Activated CD4-positive, alpha-beta T cell treated with anti-CD3 and anti-CD28 coated beads for 36 hours (primary cell): ENCODE measurements around the gene CFAP61. TPM values are rescaled to one million over a fixed set of nuclear protein-coding genes. Genes with fewer than 3 reads are reported as not detected.

Experiments
- ATAC-seq: fragments of 200-7000 bp; cut with Tn5 transposase; one replicate; pipeline ENCODE4 v1.10.0; 2021; ENCODE audit warnings: mild to moderate bottlenecking, moderate library complexity
- CTCF ChIA-PET: fragments of 350-600 bp; sonication (Branson Sonifier 250); formaldehyde crosslinking; loops from one replicate; lab custom pipeline; 2021; ENCODE audit warnings: antibody characterized with exemption; lab: Charles Lee
- POLR2A ChIA-PET: fragments of 350-600 bp; sonication (Branson Sonifier 250); formaldehyde crosslinking; loops from one replicate; lab custom pipeline; 2021; ENCODE audit warnings: antibody characterized with exemption, inconsistent platforms; lab: Charles Lee
- DNase-seq: peaks from one replicate; pipeline ENCODE4 v3.0.0-alpha.2; 2020
- H3K27ac Mint-ChIP-seq: one replicate; pipeline ENCODE4 v1.8.0; 2021; ENCODE audit warnings: mixed read lengths
- H3K27me3 Mint-ChIP-seq: one replicate; pipeline ENCODE4 v1.8.0; 2021; ENCODE audit warnings: mixed read lengths
- H3K36me3 Mint-ChIP-seq: one replicate; pipeline ENCODE4 v1.8.0; 2021; ENCODE audit warnings: low read depth, mixed read lengths
- H3K4me1 Mint-ChIP-seq: one replicate; pipeline ENCODE4 v1.8.0; 2021; ENCODE audit warnings: mixed read lengths
- H3K4me3 Mint-ChIP-seq: one replicate; pipeline ENCODE4 v1.8.0; 2021; ENCODE audit warnings: mild to moderate bottlenecking, moderate library complexity, mixed read lengths
- H3K9me3 Mint-ChIP-seq: one replicate; pipeline ENCODE4 v1.8.0; 2021; ENCODE audit warnings: low read depth, mixed read lengths
- intact Hi-C, 2 experiments: fragments of 100-400 bp; cut with DNase I in 1 of 2; cut with micrococcal nuclease in 1 of 2; formaldehyde crosslinking; loops; one replicate each; pipeline versions ENCODE4 v1.14.2 to v1.15.1; 2022 to 2024; cut with DNase I, micrococcal nuclease
- total RNA-seq, 2 experiments: library from RNA; stranded (reverse); gene quantifications; one replicate each; pipeline ENCODE4 v1.2.3, GENCODE V29; 2021

CFAP61 gene
- total RNA-seq, 2 experiments from 2014 or later = 0.39 to 0.51 TPM

GRCh38 chr20:20174089-20174835 lies 121.9 kb downstream of the CFAP61 start:
- CTCF ChIA-PET = no interaction called here
- intact Hi-C loops = no loop called here
- DNase-seq = no peak

GRCh38 chr20:20181322-20181721 lies 129.0 kb downstream of the CFAP61 start:
- intact Hi-C loops = loop anchor here in 1 of 2 experiments (10.0 kb wide), 1 partner anchor 383 kb away; no protein-coding TSS in a partner anchor
- no peaks in the 10 kb centered on the region for H3K4me1 Mint-ChIP-seq
- ATAC-seq (no peak), DNase-seq (no peak)
- H3K4me3 Mint-ChIP-seq = no peak overlapping the region
- no peaks in the 10 kb centered on the region for H3K36me3 Mint-ChIP-seq
- ChIA-PET CTCF (interaction anchor here (1.0 kb wide), 1 partner anchor 189 kb away, joined by 3 read pairs; no protein-coding TSS in a partner anchor), POLR2A (no interaction called here)
- H3K27ac Mint-ChIP-seq = no peak overlapping the region
- H3K27me3 Mint-ChIP-seq = peaks cover 8% of the 10 kb centered on the region
- peaks cover 3% of the 10 kb centered on the region for H3K9me3 Mint-ChIP-seq

More at GRCh38 chr20:20174089-20174835, 121.9 kb downstream of the CFAP61 start:
- ATAC-seq = no peak
- POLR2A ChIA-PET = no interaction called here
- Mint-ChIP-seq H3K27ac (no peak overlapping the region), H3K27me3 (peaks cover 2% of the 10 kb centered on the region), H3K9me3 (peaks cover 1% of the 10 kb centered on the region), H3K36me3 (no peaks in the 10 kb centered on the region), H3K4me1 (no peaks in the 10 kb centered on the region), H3K4me3 (no peak overlapping the region)

GRCh38 chr20:20184149-20184548 lies 131.8 kb downstream of the CFAP61 start:
- Mint-ChIP-seq H3K27ac (no peak overlapping the region), H3K4me3 (no peak overlapping the region), H3K9me3 (peaks cover 3% of the 10 kb centered on the region), H3K36me3 (no peaks in the 10 kb centered on the region), H3K4me1 (no peaks in the 10 kb centered on the region), H3K27me3 (peaks cover 7% of the 10 kb centered on the region)
- POLR2A ChIA-PET = no interaction called here
- intact Hi-C loops = loop anchor here (1.0 to 10.0 kb wide), 2 partner anchors 381 to 384 kb away; no protein-coding TSS in a partner anchor
- ATAC-seq (no peak), DNase-seq (peak; percentile 45)
- CTCF ChIA-PET = interaction anchor here (0.6 to 1.2 kb wide), 8 partner anchors 33 to 412 kb away, joined by 3 to 5 read pairs (median 4); no protein-coding TSS in a partner anchor

GRCh38 chr20:20184706-20185105 lies 132.4 kb downstream of the CFAP61 start:
- intact Hi-C loops = loop anchor here (1.0 to 10.0 kb wide), 2 partner anchors 380 to 384 kb away; no protein-coding TSS in a partner anchor
- ATAC-seq (no peak), DNase-seq (no peak)
- Mint-ChIP-seq H3K9me3 (peaks cover 3% of the 10 kb centered on the region), H3K27me3 (peaks cover 7% of the 10 kb centered on the region), H3K4me3 (no peak overlapping the region), H3K27ac (no peak overlapping the region), H3K4me1 (no peaks in the 10 kb centered on the region), H3K36me3 (no peaks in the 10 kb centered on the region)
- POLR2A ChIA-PET = no interaction called here
- CTCF ChIA-PET = no interaction called here

GRCh38 chr20:20188647-20189046 lies 136.3 kb downstream of the CFAP61 start:
- no peaks in the 10 kb centered on the region for H3K36me3 Mint-ChIP-seq
- ChIA-PET CTCF (no interaction called here), POLR2A (no interaction called here)
- DNase-seq (no peak), ATAC-seq (no peak)
- intact Hi-C loops = loop anchor here in 1 of 2 experiments (10.0 kb wide), 1 partner anchor 376 kb away; no protein-coding TSS in a partner anchor
- no peak overlapping the region for H3K27ac Mint-ChIP-seq
- no peaks in the 10 kb centered on the region for H3K4me1 Mint-ChIP-seq
- H3K4me3 Mint-ChIP-seq = no peak overlapping the region
- H3K9me3 Mint-ChIP-seq = no peaks in the 10 kb centered on the region
- H3K27me3 Mint-ChIP-seq = peaks cover 2% of the 10 kb centered on the region

- no peaks in the 10 kb centered on the region for H3K36me3 Mint-ChIP-seq
- H3K4me1 Mint-ChIP-seq = no peaks in the 10 kb centered on the region
- intact Hi-C loops = loop anchor here in 1 of 2 experiments (5.0 kb wide), 1 partner anchor 40 kb away; no protein-coding TSS in a partner anchor
- DNase-seq (no peak), ATAC-seq (no peak)
- CTCF ChIA-PET = interaction anchor here (0.7 to 1.0 kb wide), 2 partner anchors 30 to 62 kb away, joined by 3 read pairs; no protein-coding TSS in a partner anchor
- no peak overlapping the region for H3K4me3 Mint-ChIP-seq
- H3K27ac Mint-ChIP-seq = no peak overlapping the region
- H3K27me3 Mint-ChIP-seq = peaks cover 8% of the 10 kb centered on the region
- H3K9me3 Mint-ChIP-seq = no peaks in the 10 kb centered on the region
- POLR2A ChIA-PET = no interaction called here
These were observed 140.0 kb downstream of the CFAP61 start for GRCh38 chr20:20192366-20192765.

DNA sequence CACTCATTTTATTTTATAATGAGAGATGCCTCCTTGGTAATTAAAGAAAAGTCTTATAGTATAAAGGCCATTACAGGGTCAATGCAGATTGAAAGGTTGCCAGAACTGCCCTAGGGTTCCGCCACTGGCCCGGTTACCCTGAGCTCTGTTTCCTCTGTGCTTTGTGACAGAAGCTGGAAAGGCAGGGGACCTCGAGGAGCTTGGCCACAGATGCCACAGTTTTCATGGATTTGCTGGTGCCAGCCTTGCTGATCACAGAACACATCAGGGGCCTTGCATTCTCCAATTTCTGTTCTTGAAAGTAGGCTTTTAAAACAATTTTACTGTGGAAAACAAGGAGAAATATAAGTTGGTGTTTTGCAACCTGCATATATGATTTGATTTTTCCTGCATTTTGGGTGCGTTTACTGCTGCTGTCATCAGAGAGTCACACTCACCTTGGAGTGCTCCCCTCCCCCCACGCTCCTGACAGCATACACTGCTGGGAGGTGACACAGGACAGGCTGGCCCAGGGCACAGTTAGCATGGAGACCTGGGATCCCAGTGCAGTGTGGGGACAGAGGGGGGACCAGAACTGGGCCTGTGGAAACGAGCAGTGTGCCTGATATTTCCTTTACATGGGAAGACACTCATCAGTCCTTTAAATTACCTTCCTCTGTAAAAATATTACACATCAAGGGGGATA lies 142.8 kb downstream of the CFAP61 start:
- H3K36me3 Mint-ChIP-seq = no peaks in the 10 kb centered on the region
- no peak overlapping the region for H3K27ac Mint-ChIP-seq
- H3K4me1 Mint-ChIP-seq = no peaks in the 10 kb centered on the region
- intact Hi-C loops = no loop called here
- POLR2A ChIA-PET = no interaction called here
- peaks cover 16% of the 10 kb centered on the region for H3K27me3 Mint-ChIP-seq
- no peak for DNase-seq
- CTCF ChIA-PET = no interaction called here
- H3K9me3 Mint-ChIP-seq = no peaks in the 10 kb centered on the region
- no peak overlapping the region for H3K4me3 Mint-ChIP-seq
- ATAC-seq = no peak

GRCh38 chr20:20196610-20197009 lies 144.3 kb downstream of the CFAP61 start:
- no peak for ATAC-seq
- Mint-ChIP-seq H3K27ac (no peak overlapping the region), H3K4me1 (no peaks in the 10 kb centered on the region), H3K27me3 (peaks cover 16% of the 10 kb centered on the region), H3K36me3 (no peaks in the 10 kb centered on the region), H3K9me3 (no peaks in the 10 kb centered on the region), H3K4me3 (no peak overlapping the region)
- ChIA-PET POLR2A (no interaction called here), CTCF (no interaction called here)
- intact Hi-C loops = no loop called here
- DNase-seq = no peak

GRCh38 chr20:20198011-20198410 lies 145.7 kb downstream of the CFAP61 start:
- Mint-ChIP-seq H3K4me1 (no peaks in the 10 kb centered on the region), H3K36me3 (no peaks in the 10 kb centered on the region), H3K4me3 (no peak overlapping the region), H3K9me3 (no peaks in the 10 kb centered on the region), H3K27me3 (peaks cover 14% of the 10 kb centered on the region), H3K27ac (no peak overlapping the region)
- ChIA-PET CTCF (no interaction called here), POLR2A (no interaction called here)
- DNase-seq (no peak), ATAC-seq (no peak)
- intact Hi-C loops = no loop called here

- no peaks in the 10 kb centered on the region for H3K4me1 Mint-ChIP-seq
- no peak overlapping the region for H3K27ac Mint-ChIP-seq
- peaks cover 11% of the 10 kb centered on the region for H3K27me3 Mint-ChIP-seq
- CTCF ChIA-PET = no interaction called here
- no peaks in the 10 kb centered on the region for H3K9me3 Mint-ChIP-seq
- no peaks in the 10 kb centered on the region for H3K36me3 Mint-ChIP-seq
- intact Hi-C loops = no loop called here
- DNase-seq (no peak), ATAC-seq (no peak)
- POLR2A ChIA-PET = no interaction called here
- no peak overlapping the region for H3K4me3 Mint-ChIP-seq
These were observed 147.2 kb downstream of the CFAP61 start for GRCh38 chr20:20199361-20200160.

- Mint-ChIP-seq H3K4me3 (no peak overlapping the region), H3K36me3 (no peaks in the 10 kb centered on the region), H3K27ac (no peak overlapping the region), H3K4me1 (no peaks in the 10 kb centered on the region), H3K27me3 (peaks cover 11% of the 10 kb centered on the region), H3K9me3 (no peaks in the 10 kb centered on the region)
- ChIA-PET POLR2A (no interaction called here), CTCF (interaction anchor here (0.7 kb wide), 1 partner anchor 801 kb away, joined by 3 read pairs; no protein-coding TSS in a partner anchor)
- no peak for DNase-seq
- intact Hi-C loops = no loop called here
- no peak for ATAC-seq
These were observed 148.8 kb downstream of the CFAP61 start for GRCh38 chr20:20201124-20201523.
